ENCODE results near the gene FBXO30. TPM values are rescaled to one million over a fixed set of nuclear protein-coding genes. Genes with fewer than 3 reads are reported as not detected.

Gene FBXO30
- total RNA-seq, 2 experiments from 2014 or later = 2.0 to 2.1 TPM

- Mint-ChIP-seq H3K27me3 (ENCODE audit: low read depth) (no peaks in the 10 kb centered on the region), H3K9me3 (no peaks in the 10 kb centered on the region), H3K36me3 (ENCODE audit: low read depth) (peaks cover 6% of the 10 kb centered on the region), H3K4me3 (peak overlapping the region; percentile 89), H3K4me1 (ENCODE audit: low read depth) (peaks cover 40% of the 10 kb centered on the region), H3K27ac (peak overlapping the region; percentile 84)
- intact Hi-C loops (cut with micrococcal nuclease) = loop anchor here (1.0 to 5.0 kb wide), 5 partner anchors 8 to 1473 kb away; no protein-coding TSS in a partner anchor
- CTCF ChIA-PET = interaction anchor here (1.1 to 1.6 kb wide), 2 partner anchors 77 to 80 kb away, joined by 3 to 6 read pairs; partner anchors contain the start of gene EPM2A
- DNase-seq = peak; percentile 29
Measured at GRCh38 chr6:145815309-145816274, 997 bp upstream of the FBXO30 start.

- peaks cover 6% of the 10 kb centered on the region for H3K36me3 Mint-ChIP-seq (ENCODE audit: low read depth)
- peaks cover 35% of the 10 kb centered on the region for H3K4me1 Mint-ChIP-seq (ENCODE audit: low read depth)
- CTCF ChIA-PET = no interaction called here
- H3K9me3 Mint-ChIP-seq = no peaks in the 10 kb centered on the region
- intact Hi-C loops (cut with micrococcal nuclease) = loop anchor here (1.0 to 2.0 kb wide), 6 partner anchors 22 to 1389 kb away; partner anchors contain the start of genes EPM2A and SHPRH
- peak overlapping the region; percentile 65 for H3K27ac Mint-ChIP-seq
- H3K4me3 Mint-ChIP-seq = peak overlapping the region; percentile 77
- DNase-seq = no peak
- no peaks in the 10 kb centered on the region for H3K27me3 Mint-ChIP-seq (ENCODE audit: low read depth)
Measured at GRCh38 chr6:145814035-145814500, 527 bp downstream of the FBXO30 start.

- CTCF ChIA-PET = no interaction called here
- no peak for DNase-seq
- Mint-ChIP-seq H3K9me3 (no peaks in the 10 kb centered on the region), H3K27ac (peak overlapping the region; percentile 75), H3K36me3 (ENCODE audit: low read depth) (peaks cover 5% of the 10 kb centered on the region), H3K4me3 (peak overlapping the region; percentile 77), H3K27me3 (ENCODE audit: low read depth) (no peaks in the 10 kb centered on the region), H3K4me1 (ENCODE audit: low read depth) (peaks cover 33% of the 10 kb centered on the region)
- intact Hi-C loops (cut with micrococcal nuclease) = loop anchor here (1.0 to 2.0 kb wide), 6 partner anchors 23 to 1389 kb away; partner anchors contain the start of genes EPM2A and SHPRH
Measured at GRCh38 chr6:145813285-145814034, 1.1 kb downstream of the FBXO30 start.

GRCh38 chr6:145811741-145812140, 2.9 kb downstream of the FBXO30 start:
- peaks cover 2% of the 10 kb centered on the region for H3K36me3 Mint-ChIP-seq (ENCODE audit: low read depth)
- CTCF ChIA-PET = no interaction called here
- intact Hi-C loops (cut with micrococcal nuclease) = no loop called here
- H3K27ac Mint-ChIP-seq = no peak overlapping the region
- H3K4me1 Mint-ChIP-seq (ENCODE audit: low read depth) = peaks cover 29% of the 10 kb centered on the region
- no peak overlapping the region for H3K4me3 Mint-ChIP-seq
- DNase-seq = no peak
- H3K27me3 Mint-ChIP-seq (ENCODE audit: low read depth) = no peaks in the 10 kb centered on the region
- H3K9me3 Mint-ChIP-seq = no peaks in the 10 kb centered on the region

GRCh38 chr6:145809785-145810184, 4.8 kb downstream of the FBXO30 start:
- no peak overlapping the region for H3K27ac Mint-ChIP-seq
- no peaks in the 10 kb centered on the region for H3K9me3 Mint-ChIP-seq
- H3K4me1 Mint-ChIP-seq (ENCODE audit: low read depth) = peaks cover 17% of the 10 kb centered on the region
- intact Hi-C loops (cut with micrococcal nuclease) = no loop called here
- CTCF ChIA-PET = no interaction called here
- H3K27me3 Mint-ChIP-seq (ENCODE audit: low read depth) = no peaks in the 10 kb centered on the region
- DNase-seq = no peak
- H3K4me3 Mint-ChIP-seq = no peak overlapping the region
- H3K36me3 Mint-ChIP-seq (ENCODE audit: low read depth) = peaks cover 15% of the 10 kb centered on the region

- H3K27me3 Mint-ChIP-seq (ENCODE audit: low read depth) = no peaks in the 10 kb centered on the region
- no peaks in the 10 kb centered on the region for H3K9me3 Mint-ChIP-seq
- CTCF ChIA-PET = no interaction called here
- intact Hi-C loops (cut with micrococcal nuclease) = no loop called here
- H3K27ac Mint-ChIP-seq = no peak overlapping the region
- no peak overlapping the region for H3K4me3 Mint-ChIP-seq
- H3K36me3 Mint-ChIP-seq (ENCODE audit: low read depth) = peaks cover 15% of the 10 kb centered on the region
- peaks cover 17% of the 10 kb centered on the region for H3K4me1 Mint-ChIP-seq (ENCODE audit: low read depth)
- DNase-seq = no peak
Measured at GRCh38 chr6:145809211-145809610, 5.4 kb downstream of the FBXO30 start.

GRCh38 chr6:145808239-145808638, 6.4 kb downstream of the FBXO30 start:
- peaks cover 19% of the 10 kb centered on the region for H3K36me3 Mint-ChIP-seq (ENCODE audit: low read depth)
- no peak overlapping the region for H3K4me3 Mint-ChIP-seq
- no peaks in the 10 kb centered on the region for H3K27me3 Mint-ChIP-seq (ENCODE audit: low read depth)
- CTCF ChIA-PET = no interaction called here
- DNase-seq = no peak
- H3K9me3 Mint-ChIP-seq = no peaks in the 10 kb centered on the region
- no peak overlapping the region for H3K27ac Mint-ChIP-seq
- peaks cover 13% of the 10 kb centered on the region for H3K4me1 Mint-ChIP-seq (ENCODE audit: low read depth)
- intact Hi-C loops (cut with micrococcal nuclease) = no loop called here

- H3K36me3 Mint-ChIP-seq (ENCODE audit: low read depth) = peaks cover 26% of the 10 kb centered on the region
- CTCF ChIA-PET = no interaction called here
Measured at GRCh38 chr6:145802141-145802540, 12.5 kb downstream of the FBXO30 start.

GRCh38 chr6:145801021-145801420, 13.6 kb downstream of the FBXO30 start:
- Mint-ChIP-seq H3K4me3 (no peak overlapping the region), H3K27ac (no peak overlapping the region), H3K4me1 (ENCODE audit: low read depth) (no peaks in the 10 kb centered on the region)

More at GRCh38 chr6:145802141-145802540, 12.5 kb downstream of the FBXO30 start:
- Mint-ChIP-seq H3K9me3 (no peaks in the 10 kb centered on the region), H3K27ac (no peak overlapping the region), H3K4me1 (ENCODE audit: low read depth) (no peaks in the 10 kb centered on the region), H3K4me3 (no peak overlapping the region), H3K27me3 (ENCODE audit: low read depth) (no peaks in the 10 kb centered on the region)
- no peak for DNase-seq
- intact Hi-C loops (cut with micrococcal nuclease) = no loop called here

GRCh38 chr6:145798530-145798929, 16.1 kb downstream of the FBXO30 start:
- H3K27me3 Mint-ChIP-seq (ENCODE audit: low read depth) = no peaks in the 10 kb centered on the region
- no peak overlapping the region for H3K4me3 Mint-ChIP-seq
- H3K27ac Mint-ChIP-seq = no peak overlapping the region
- H3K4me1 Mint-ChIP-seq (ENCODE audit: low read depth) = no peaks in the 10 kb centered on the region
- CTCF ChIA-PET = no interaction called here
- no peak for DNase-seq
- peaks cover 13% of the 10 kb centered on the region for H3K36me3 Mint-ChIP-seq (ENCODE audit: low read depth)
- no peaks in the 10 kb centered on the region for H3K9me3 Mint-ChIP-seq
- intact Hi-C loops (cut with micrococcal nuclease) = no loop called here

More at GRCh38 chr6:145801021-145801420, 13.6 kb downstream of the FBXO30 start:
- H3K36me3 Mint-ChIP-seq (ENCODE audit: low read depth) = peaks cover 24% of the 10 kb centered on the region
- DNase-seq = no peak
- intact Hi-C loops (cut with micrococcal nuclease) = no loop called here
- no peaks in the 10 kb centered on the region for H3K27me3 Mint-ChIP-seq (ENCODE audit: low read depth)
- CTCF ChIA-PET = no interaction called here
- no peaks in the 10 kb centered on the region for H3K9me3 Mint-ChIP-seq

GRCh38 chr6:145789443-145789842, 25.2 kb downstream of the FBXO30 start:
- DNase-seq = no peak
- Mint-ChIP-seq H3K36me3 (ENCODE audit: low read depth) (peaks cover 28% of the 10 kb centered on the region), H3K4me1 (ENCODE audit: low read depth) (no peaks in the 10 kb centered on the region), H3K27me3 (ENCODE audit: low read depth) (no peaks in the 10 kb centered on the region), H3K4me3 (no peak overlapping the region), H3K27ac (no peak overlapping the region), H3K9me3 (peaks cover 26% of the 10 kb centered on the region)
- CTCF ChIA-PET = no interaction called here
- intact Hi-C loops (cut with micrococcal nuclease) = no loop called here

- H3K36me3 Mint-ChIP-seq (ENCODE audit: low read depth) = peaks cover 21% of the 10 kb centered on the region
- intact Hi-C loops (cut with micrococcal nuclease) = no loop called here
- CTCF ChIA-PET = no interaction called here
- H3K27me3 Mint-ChIP-seq (ENCODE audit: low read depth) = no peaks in the 10 kb centered on the region
- H3K9me3 Mint-ChIP-seq = peaks cover 30% of the 10 kb centered on the region
- H3K4me1 Mint-ChIP-seq (ENCODE audit: low read depth) = no peaks in the 10 kb centered on the region
- no peak for DNase-seq
- no peak overlapping the region for H3K27ac Mint-ChIP-seq
- H3K4me3 Mint-ChIP-seq = no peak overlapping the region
Measured at GRCh38 chr6:145787688-145788087, 26.9 kb downstream of the FBXO30 start.
